GM19238 (cell line): ENCODE measurements around the gene LRRIQ4.

Source experiments
- DNase-seq: peaks from one replicate; pipeline ENCODE4 v3.0.0; 2011; ENCODE audit warnings: low spot score; ENCODE audit not compliant: insufficient read length

Gene LRRIQ4

DNA sequence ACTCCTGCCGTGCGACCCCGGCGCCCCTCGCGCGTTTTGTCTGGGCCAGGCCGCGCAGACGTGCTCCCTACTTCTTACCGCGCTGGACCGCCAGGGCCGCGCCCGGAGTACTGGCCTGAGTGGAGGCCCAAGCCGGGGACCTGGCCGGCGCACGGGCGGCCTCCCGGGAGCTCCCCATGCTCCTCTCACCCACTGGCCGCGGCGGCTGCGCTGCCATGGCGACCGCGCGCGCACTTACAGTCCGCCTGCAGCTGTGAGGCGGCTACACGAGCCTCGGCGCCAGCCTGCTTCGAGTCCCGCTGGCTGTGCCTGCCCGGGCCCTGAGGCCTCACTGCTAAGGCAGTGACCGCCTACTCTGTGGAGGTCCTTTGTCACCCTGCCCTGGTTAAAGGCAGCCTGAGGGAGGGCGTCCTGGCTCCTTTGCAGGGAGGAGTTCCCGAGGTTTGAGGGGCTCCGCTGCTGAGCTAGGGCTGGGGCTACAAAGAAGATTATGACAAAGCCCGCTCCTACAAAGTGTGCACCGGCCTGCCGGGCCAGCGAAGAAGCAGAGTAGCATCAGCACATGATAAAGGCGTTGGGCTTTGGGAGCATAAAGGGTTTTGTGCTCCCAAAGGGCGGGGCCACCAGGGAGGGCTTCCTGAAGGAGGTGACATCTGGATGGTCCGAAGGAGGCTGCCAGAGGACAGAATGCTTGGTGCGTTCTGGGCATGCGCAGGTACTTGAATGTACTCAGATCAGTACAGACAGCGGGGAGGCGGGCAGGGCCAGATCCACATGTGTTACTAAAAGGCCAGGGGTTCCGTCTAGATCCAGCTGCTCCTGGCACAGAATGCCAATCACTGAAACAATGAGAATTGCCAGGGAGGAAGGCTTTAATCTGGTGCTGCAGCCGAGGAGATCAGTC, at the start of gene LRRIQ4, which contains the start of gene LRRC34:
LRRIQ4 (plus strand) TSS at position 539 of the 904 bp plus-strand sequence. CDS start 9,052 bp downstream, outside the sequence.
LRRC34 (minus strand) TSS at position 573 of the 904 bp plus-strand sequence; CDS start at position 217, 356 bp downstream.
- peak; percentile 37 for DNase-seq

GRCh38 chr3:169764312-169764881, 48.3 kb upstream of the LRRIQ4 start:
- no peak for DNase-seq

DNA sequence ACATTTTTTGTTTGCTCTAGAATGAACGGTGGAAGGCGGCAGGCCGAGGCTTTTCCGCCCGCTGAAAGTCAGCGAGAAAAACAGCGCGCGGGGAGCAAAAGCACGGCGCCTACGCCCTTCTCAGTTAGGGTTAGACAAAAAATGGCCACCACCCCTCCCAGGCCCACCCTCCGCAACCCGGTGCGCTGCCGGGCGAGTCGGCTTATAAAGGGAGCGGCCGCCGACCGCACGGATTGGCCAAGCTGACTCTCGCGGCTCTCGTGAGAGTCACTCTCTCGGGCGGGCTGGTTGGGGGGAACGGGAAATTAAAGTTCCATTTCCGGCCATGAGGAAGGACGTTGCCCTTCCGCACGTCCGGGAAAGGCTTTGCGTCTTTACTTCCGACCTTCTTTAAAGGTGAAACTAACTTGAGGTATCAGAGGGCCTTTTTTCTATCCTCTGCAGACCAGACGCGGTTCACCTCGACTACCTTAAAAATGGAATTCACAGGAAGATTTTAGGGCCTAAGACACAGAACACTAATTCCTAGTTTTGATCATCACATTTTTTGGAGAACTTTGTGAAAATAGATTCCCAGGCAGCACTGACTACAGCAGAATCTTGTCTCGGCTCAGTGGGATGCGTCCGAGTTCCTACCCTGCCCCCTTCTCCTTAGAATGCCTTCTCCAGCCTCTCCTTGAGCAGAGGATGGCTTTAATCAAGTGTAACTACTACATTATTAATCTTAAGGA, 47.6 kb upstream of the LRRIQ4 start, which contains the start of gene TERC:
TERC (minus strand) TSS at position 179 of the 731 bp plus-strand sequence.
- peak; percentile 67 for DNase-seq

DNA sequence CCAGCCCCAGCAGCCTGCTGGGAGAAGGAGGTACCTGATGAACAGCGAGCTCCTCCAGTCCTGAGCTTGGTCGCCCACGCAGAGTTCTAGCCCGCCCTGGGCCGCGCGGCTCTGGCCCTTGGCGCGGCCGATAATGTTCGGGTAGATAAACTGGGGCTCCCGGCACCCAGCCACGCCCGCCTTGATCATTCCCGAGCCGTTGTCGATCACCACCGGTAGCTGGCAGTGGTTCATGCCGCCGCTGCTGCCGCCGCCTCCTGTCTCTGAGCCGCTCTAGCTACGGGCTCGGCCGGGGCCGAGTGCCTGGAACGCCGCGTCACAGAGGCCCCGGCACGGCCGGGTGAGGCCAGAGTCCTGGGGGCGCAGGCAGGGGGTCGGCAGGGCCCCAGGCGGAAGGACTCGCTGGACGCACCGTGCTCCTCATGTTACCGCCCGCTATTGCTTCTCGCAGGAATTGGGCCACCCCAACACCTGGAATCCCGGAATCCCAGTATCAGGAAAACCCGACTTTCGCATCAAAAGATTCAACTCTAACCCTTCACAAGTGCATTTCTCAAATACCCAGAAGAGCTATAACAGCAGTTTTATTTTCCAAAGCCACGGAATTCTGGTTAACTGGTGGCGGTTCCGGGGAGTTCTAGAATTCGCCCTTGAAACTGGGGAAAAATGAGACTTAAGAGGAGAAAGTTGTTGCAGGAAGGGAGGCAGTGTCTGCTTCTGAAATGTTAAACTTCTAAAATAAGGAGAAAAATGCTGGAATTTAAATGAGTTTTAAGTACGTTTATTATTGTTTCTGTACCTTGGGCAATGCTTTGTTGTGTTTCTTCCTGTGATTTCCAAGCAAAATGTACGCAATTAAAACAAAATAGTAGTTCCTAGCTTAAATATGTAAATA, 43.1 kb upstream of the LRRIQ4 start, which contains the start of gene ACTRT3:
ACTRT3 (minus strand) TSS at position 275 of the 895 bp plus-strand sequence; CDS start at position 234, 41 bp downstream.
- peak; percentile 41 for DNase-seq

GRCh38 chr3:169771497-169772304, 41.0 kb upstream of the LRRIQ4 start:
- no peak for DNase-seq

DNA sequence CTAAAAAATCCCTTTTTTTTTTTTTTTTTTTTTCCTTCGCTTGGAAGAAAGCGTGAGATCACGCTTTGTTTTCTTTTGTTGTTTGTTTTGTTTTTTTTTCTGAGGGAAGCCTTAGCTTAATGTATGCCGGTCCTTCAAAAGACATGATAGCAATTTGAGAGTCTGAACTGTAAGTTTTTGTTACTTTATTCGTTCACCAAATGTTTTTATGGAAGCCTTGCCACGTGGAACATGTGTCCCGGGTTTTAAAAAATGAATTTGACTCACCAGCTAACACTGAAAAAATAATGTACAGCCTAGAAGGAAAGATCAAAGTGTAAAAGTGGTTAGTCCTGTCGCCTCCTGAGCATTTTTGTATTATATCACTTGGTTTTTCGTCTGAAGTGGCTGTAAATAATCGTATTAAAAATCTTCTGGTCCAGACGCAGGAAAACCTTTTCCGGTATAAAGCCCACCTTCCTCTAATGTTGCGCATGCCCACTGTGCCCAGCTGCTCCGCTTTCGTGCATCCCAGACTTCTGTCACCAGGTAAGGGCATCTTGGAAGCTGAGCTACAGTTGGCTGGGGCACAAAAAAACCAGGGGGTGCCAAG, 40.3 kb upstream of the LRRIQ4 start:
- DNase-seq: no peak

DNA sequence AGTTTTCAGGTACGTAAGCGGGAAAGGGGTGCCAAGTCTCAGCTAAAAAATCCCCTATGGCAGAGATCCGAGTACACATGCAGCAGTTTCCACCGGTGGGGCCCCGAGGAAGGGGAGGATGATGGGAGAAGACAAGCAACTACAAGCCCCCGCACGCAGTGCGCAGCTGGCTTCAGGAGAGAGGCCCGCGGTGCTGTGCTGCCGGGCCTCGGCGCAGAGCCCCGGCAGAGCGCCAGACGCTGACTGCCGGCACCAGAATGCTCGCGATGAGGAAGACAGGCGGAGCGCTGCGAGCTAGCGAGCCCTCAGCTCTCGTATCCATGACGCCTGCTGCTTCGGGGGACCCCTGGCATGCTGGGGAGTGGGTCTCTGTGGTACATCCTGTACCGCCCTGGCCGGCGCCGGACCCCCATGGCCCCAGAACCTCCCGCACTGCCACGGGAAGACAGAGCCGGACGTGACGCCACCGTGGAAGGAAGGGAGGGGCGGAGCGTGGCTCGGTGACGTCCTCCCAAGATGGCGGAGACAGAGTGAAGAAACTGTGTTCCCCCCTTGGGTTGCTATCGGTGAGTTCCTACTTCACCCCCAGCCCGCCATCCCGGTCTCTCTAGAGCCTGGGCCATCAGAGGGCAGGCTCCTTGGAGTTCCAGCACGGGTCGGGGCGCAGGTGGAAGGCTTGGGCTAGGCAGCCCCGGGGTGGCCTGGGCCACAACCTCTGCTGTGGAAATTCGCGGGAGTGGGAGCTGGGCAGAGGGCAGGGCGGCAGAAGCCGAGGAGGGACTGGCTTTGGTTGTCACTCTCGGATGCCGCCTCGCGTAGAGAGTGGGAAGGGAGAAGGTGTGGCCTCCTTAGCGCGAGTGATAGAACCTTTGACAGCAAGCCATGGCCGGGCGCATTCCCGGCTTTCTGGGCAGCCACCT, 39.5 kb upstream of the LRRIQ4 start, which contains the start of gene MYNN:
MYNN (plus strand) TSS at position 500 of the 920 bp plus-strand sequence. CDS start 900 bp downstream, outside the sequence.
- peak; percentile 66 for DNase-seq

DNA sequence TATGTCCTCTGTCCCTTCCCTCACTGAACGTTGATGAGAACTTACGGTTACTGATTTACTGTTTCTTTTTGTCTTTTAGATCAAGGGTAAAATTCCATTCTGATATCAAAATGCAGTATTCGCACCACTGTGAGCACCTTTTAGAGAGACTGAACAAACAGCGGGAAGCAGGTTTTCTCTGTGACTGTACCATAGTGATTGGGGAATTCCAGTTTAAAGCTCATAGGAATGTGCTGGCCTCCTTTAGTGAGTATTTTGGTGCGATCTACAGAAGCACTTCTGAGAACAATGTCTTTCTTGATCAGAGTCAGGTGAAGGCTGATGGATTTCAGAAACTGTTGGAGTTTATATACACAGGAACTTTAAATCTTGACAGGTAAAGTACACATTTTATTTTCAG, 38.5 kb upstream of the LRRIQ4 start:
- DNase-seq: no peak

GRCh38 chr3:169777822-169778221, 34.8 kb upstream of the LRRIQ4 start:
- no peak for DNase-seq

DNA sequence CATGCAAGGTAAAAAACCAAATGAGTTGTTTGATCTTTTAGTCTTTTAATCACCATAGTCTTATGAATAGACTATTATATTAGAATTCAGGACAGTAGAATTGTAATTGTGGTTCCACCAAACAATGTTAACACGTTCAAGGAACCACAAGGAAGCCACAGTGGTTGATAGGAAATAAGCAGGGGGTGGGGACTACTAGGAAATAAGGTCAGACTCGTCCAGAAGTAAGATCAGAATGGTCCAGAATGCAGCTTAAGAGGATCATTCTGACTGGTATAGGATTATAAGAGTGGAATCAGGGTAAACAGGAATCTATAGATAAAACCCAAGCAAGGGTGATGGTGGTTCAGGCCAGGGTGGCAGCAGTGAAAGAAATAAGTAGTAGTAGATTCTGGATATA, 31.9 kb upstream of the LRRIQ4 start:
- no peak for DNase-seq

DNA sequence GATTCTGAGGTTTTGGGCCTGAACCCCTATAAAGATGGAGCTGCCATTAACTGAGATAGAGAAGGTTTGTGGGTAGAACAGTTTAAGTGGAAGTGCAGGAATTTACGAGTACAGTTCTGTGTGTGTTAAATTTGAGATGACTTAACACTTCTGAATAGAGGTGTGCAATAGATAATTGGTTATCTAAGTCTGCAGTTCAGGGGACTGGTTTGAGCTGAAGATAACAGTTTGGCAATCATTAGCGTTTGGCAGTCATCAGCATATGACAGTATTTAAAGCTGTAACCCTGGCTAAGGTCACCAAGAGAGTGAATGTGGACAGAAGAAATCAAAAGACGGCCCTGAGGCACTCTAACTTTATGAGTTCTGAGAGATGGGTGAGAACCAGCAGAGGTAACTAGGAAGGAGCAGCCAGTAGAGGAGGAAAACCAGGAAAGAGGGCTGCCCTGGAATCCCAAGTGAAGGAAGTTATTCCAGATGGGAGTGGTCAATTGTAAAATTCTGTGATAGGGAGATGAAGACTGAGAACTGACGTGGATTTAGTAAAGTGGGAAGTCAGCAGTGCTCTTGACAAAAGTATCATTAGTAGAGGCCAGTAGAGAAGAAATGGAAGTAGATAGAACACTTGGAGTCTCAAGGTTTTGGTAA, 31.3 kb upstream of the LRRIQ4 start:
- no peak for DNase-seq

DNA sequence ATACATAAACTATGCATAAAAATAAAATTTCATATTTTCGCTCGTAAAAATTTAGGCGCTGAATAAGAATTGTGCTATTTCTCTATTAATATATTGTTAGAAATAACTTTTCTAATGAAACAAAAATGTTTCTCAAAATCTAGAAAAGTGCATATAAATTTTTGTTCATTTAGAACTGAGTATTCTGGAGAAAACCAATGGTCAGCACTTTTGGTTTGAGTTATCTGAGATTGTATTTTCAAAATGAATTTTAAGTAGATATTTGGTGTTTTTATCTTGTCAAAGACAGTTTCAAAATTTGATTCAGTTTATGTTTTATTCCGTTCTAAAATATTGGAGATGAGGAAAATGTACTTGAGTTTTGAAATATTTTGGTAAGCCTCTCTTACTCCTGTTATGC, 25.6 kb upstream of the LRRIQ4 start:
- no peak for DNase-seq

DNA sequence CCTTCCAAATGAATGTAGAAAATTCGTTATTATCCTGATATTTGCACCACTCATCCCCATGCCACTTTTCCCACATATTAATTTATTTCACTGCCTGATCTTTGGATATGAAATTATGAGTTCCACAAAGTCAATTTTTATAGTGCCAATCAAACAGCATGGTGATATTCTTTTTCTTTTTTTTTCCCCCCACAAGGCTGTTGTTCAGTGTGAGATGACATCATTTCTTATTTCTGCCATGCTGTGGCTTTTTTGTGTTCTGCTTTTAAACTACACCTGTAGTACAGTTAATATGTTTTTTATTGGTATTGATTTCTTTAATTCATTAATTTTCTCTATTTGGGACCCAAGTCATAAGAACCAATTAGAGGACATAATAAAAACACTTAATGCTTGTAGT, 24.9 kb upstream of the LRRIQ4 start:
- DNase-seq: no peak

DNA sequence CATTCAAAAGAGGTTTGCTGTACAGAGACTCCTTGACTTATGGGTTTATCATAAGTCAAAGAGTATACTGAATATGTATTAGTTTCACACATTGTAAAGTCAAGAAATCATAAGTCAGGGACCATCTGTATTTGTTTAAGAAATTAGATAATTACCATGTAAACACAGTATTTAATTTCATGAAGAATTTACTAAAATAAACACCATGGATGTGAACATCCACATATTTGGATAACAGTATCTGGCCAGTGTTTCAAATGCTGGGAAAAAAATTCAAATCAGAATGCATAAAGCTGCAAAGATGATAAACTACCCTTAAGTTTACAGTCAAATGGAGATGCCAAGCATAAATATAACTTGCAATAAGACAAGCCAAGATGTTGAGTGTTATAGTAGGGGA, 22.5 kb upstream of the LRRIQ4 start:
- DNase-seq: no peak

DNA sequence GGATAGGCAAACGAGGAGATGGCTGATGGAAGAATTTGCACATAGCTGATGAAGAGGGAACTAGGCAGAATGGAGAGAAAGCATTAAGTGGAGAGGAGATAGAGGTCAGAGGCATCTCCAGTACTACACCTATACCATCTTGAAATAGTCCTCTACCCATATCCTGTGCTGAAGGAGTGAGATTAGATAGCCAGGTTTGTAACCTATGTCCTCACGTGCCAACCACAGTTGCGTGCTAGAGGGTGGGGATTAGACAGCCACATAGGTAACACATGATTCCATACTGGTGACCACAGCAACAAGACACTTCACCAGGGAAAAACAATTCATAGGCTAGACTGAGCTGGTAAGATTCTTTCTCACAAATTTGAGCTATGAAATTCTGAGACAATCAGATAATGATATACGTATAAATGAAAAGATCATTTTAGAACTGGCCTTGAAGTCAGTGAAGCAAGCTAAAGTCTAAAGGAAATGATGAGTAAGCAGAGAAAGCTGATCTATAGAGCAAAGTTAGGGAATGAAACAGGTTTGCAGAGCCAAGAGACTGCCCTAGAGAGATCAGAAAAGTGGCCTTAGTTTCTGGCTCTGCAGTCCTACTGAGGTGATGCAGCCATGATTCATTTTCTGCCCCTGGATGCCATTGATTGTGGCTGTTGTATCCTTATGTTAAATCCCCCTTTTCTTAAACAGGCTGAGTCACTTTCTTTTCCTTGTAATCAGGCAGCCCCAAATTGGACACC, 21.8 kb upstream of the LRRIQ4 start:
- DNase-seq: no peak

DNA sequence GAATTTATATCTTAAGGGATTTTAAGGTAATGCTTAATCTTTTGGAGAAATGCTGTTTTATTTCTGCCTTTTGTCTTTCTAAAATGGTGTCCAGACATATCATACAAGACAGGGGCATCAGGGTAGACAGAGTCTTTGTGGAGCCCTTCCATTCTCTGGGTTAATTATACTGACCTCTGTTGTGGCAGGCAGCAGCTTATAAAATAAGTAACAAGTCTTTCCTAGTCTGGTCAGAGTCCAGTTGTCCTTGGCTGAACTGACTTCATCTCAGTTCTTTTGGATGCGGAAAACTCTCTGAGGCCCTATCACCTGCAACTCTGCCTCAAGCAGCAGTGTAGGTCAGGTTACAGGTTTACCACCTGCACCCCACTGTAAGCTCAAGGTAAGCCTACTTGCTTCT, 20.3 kb upstream of the LRRIQ4 start:
- no peak for DNase-seq

GRCh38 chr3:169804681-169805080, 8.0 kb upstream of the LRRIQ4 start:
- DNase-seq: no peak
